Uterus (tissue), 4 donors: ENCODE data around the gene LTK. TPM values are rescaled to one million over a fixed set of nuclear protein-coding genes. Genes with fewer than 3 reads are reported as not detected.

Experiments used
- DNase-seq, 2 donors: peaks; one replicate each; pipeline ENCODE4 v3.0.0-alpha.2; 2019 to 2020
- H3K27ac ChIP-seq, 2 donors: fragments of 200-600 bp; sonication (generic); 1 replicate in 1 of 2; 2 replicates in 1 of 2; pipeline ENCODE4 v1.5.1; 2016 to 2018
- H3K27me3 ChIP-seq, 2 donors: fragments of 200-600 bp; sonication (generic); one replicate each; pipeline ENCODE4 v1.5.1; 2018 to 2019; ENCODE audit warnings: control low read depth in 1 of 2
- H3K36me3 ChIP-seq, 2 donors: fragments of 200-600 bp; sonication (generic); one replicate each; pipeline ENCODE4 v1.5.1; 2019; ENCODE audit warnings: control low read depth in 1 of 2
- H3K4me1 ChIP-seq, 2 donors: fragments of 200-600 bp; sonication (generic); one replicate each; pipeline ENCODE4 v1.5.1; 2018 to 2019; ENCODE audit warnings: control low read depth in 1 of 2
- H3K4me3 ChIP-seq, 2 donors: fragments of 200-600 bp; sonication (generic); 1 replicate in 1 of 2; 2 replicates in 1 of 2; pipeline ENCODE4 v1.5.1; 2018 to 2019; ENCODE audit warnings: mild to moderate bottlenecking in 1 of 2
- H3K9me3 ChIP-seq, 2 donors: fragments of 200-600 bp; sonication (generic); one replicate each; pipeline ENCODE4 v1.5.1; 2019; ENCODE audit warnings: control low read depth in 1 of 2
- POLR2A ChIP-seq, 2 donors: fragments of 450-650 bp; IDR thresholded peaks; one replicate each; pipeline ENCODE4 v1.6.1; 2016; ENCODE audit warnings: antibody characterized with exemption in 2 of 2, mild to moderate bottlenecking in 1 of 2, moderate library complexity in 1 of 2
- intact Hi-C: fragments of 100-400 bp; cut with DNase I; formaldehyde crosslinking; loops from one replicate; pipeline ENCODE4 v1.15.1; 2023; ENCODE audit warnings: low total_unique reads
- total RNA-seq, 4 donors: library from RNA; depleted of rRNA in 3 of 4; stranded (reverse); fragments of >200 nt in 3 of 4; gene quantifications; one replicate each; pipeline versions ENCODE4 v1.1.0 to v1.2.4, GENCODE V29; 2014 to 2023
- TF ChIP-seq, protein P1 (sequence below), 4 experiments: fragments of 200-600 bp in 2 of 4; fragments of 450-650 bp in 2 of 4; sonication (generic) in 2 of 4; IDR thresholded peaks; one replicate each; pipeline ENCODE4 v1.5.1; 2016 to 2019; ENCODE audit warnings: antibody characterized with exemption in 4 of 4, mild to moderate bottlenecking in 2 of 4, moderate library complexity in 1 of 4
- donor health status: DM: yes; HTN: yes; CAD: no.

The LTK gene
- total RNA-seq, 4 donors from 2014 or later = 0.24 to 0.55 TPM; not detected in 2

- peaks cover 0 to 17% of the 10 kb centered on the region in 2 donors for H3K27me3 ChIP-seq
- H3K4me3 ChIP-seq = peak overlapping the region; percentile 48 to 67
- no peaks in the 10 kb centered on the region for H3K36me3 ChIP-seq
- H3K9me3 ChIP-seq = no peaks in the 10 kb centered on the region
- DNase-seq = peak in 1 of 2 donors; percentile 23
- peaks cover 8 to 10% of the 10 kb centered on the region in 2 donors for H3K4me1 ChIP-seq
- TF ChIP-seq, protein P1, sequence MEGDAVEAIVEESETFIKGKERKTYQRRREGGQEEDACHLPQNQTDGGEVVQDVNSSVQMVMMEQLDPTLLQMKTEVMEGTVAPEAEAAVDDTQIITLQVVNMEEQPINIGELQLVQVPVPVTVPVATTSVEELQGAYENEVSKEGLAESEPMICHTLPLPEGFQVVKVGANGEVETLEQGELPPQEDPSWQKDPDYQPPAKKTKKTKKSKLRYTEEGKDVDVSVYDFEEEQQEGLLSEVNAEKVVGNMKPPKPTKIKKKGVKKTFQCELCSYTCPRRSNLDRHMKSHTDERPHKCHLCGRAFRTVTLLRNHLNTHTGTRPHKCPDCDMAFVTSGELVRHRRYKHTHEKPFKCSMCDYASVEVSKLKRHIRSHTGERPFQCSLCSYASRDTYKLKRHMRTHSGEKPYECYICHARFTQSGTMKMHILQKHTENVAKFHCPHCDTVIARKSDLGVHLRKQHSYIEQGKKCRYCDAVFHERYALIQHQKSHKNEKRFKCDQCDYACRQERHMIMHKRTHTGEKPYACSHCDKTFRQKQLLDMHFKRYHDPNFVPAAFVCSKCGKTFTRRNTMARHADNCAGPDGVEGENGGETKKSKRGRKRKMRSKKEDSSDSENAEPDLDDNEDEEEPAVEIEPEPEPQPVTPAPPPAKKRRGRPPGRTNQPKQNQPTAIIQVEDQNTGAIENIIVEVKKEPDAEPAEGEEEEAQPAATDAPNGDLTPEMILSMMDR (IDR thresholded peaks at IDR 0.05) = no peak
- intact Hi-C loops = no loop called here
- no peak overlapping the region for H3K27ac ChIP-seq
Measured at GRCh38 chr15:41494190-41494921, 19.3 kb downstream of the LTK start.

- Histone ChIP-seq H3K36me3 (no peaks in the 10 kb centered on the region), H3K4me3 (peak overlapping the region; percentile 48 to 67), H3K9me3 (no peaks in the 10 kb centered on the region), H3K27ac (no peak overlapping the region), H3K27me3 (peaks cover 0 to 17% of the 10 kb centered on the region in 2 donors), H3K4me1 (peaks cover 8 to 10% of the 10 kb centered on the region in 2 donors)
- TF ChIP-seq, protein P1 (IDR thresholded peaks at IDR 0.05) = no peak
- no peak for TF ChIP-seq POLR2A (IDR thresholded peaks at IDR 0.05)
- DNase-seq = no peak
- intact Hi-C loops = no loop called here
Measured at GRCh38 chr15:41493902-41494189, 19.8 kb downstream of the LTK start.

DNA sequence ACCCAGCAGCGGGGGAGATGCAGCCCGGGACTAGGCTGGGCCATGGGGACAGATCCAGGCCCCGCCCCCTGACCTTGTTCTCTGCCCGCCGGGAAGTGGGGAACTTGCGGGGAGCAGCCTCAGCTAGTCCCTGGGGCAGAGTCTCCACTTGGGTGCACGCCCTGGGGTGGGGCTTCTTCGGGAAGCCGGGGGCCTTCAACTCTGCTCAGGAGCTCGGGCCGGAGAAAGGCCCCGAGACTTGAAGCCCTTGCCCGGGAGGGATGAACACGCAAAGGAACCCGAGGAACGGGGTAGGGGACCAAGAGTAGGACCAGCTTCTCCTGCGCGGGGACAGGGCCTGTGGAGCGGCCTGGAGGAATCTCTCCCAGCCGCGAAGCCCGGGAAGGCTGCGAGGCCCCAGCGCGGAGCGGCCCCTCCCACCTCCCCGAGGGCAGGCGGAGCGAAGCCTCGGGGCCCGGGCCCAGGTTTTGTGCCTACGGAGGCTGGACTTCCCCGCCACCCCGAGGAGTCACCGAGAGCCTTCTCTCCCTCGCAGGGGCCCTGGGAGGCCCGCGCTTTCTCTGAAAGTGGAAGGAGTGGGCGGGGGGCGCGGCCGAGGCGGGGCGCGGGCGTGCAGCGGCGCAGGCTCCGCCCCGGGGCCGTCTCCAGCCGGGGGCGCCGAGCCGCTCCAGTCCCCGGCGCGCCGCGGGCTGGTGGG lies 20.3 kb downstream of the LTK start, which contains the start of gene ITPKA:
ITPKA (plus strand) TSS at position 670 of the 697 bp plus-strand sequence. CDS start 54 bp downstream, outside the sequence.
- DNase-seq = peak; percentile 45 to 65
- intact Hi-C loops = no loop called here
- TF ChIP-seq, protein P1 (IDR thresholded peaks at IDR 0.05) = no peak
- TF ChIP-seq POLR2A (IDR thresholded peaks at IDR 0.05) = no peak
- Histone ChIP-seq H3K4me1 (peaks cover 8 to 10% of the 10 kb centered on the region in 2 donors), H3K9me3 (no peaks in the 10 kb centered on the region), H3K36me3 (no peaks in the 10 kb centered on the region), H3K4me3 (peak within 1 kb of the TSS; percentile 48 to 67), H3K27me3 (peaks cover 0 to 17% of the 10 kb centered on the region in 2 donors), H3K27ac (peak within 1 kb of the TSS; percentile 29 to 46)

DNA sequence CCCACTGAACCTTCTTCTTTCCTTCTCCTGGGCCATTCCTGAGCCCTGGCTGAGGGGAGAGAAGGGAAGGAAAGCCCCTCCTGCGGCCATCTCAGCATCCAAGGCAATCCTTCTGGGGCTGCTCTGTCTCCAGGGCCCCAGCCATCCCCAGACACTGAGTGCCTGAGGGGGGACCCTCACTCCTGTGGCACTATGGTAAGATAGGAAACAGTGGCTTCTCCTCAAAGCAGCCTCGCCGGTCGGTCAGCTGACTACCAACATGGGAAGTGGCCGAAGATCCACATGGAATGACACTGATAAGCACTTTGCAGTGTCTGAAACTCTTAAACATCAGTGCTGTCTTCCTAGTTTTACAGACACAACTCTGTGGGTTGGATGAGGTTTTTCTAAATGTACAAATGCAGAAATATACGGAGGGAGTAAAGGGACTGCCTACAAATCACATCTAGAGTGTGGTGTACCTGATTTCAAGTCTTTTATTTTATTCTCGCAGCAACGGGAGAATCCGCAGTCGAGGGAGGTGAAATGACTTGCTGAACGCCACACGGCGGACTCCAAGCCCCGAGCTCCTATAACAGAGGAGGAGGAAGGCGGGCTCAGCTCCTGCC lies 20.9 kb downstream of the LTK start:
- intact Hi-C loops = no loop called here
- Histone ChIP-seq H3K36me3 (no peaks in the 10 kb centered on the region), H3K9me3 (no peaks in the 10 kb centered on the region), H3K27ac (peak overlapping the region in 1 of 2 donors; percentile 46), H3K4me3 (peak overlapping the region; percentile 48 to 67), H3K4me1 (peaks cover 8 to 10% of the 10 kb centered on the region in 2 donors), H3K27me3 (peaks cover 0 to 17% of the 10 kb centered on the region in 2 donors)
- DNase-seq = no peak
- TF ChIP-seq, protein P1 (IDR thresholded peaks at IDR 0.05) = no peak
- TF ChIP-seq POLR2A (IDR thresholded peaks at IDR 0.05) = no peak

DNA sequence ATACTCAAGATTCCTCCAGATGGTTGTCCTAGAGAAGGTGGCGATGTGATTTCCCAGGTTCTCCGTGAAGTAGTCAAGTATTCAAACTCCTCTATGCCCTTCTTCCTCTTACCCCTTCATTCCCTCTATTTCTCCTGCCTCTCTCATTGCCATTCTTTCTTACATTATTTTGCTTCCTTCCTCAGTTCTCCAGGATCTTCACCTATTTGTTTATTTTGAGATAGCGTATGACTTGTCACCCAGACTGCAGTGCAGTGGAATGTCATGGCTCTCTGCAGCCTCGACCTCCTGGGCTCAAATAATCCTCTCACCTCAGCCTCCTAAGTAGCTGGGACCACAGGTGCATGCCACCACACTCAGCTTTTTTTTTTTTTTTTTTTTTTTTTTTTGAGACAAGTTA lies 21.7 kb downstream of the LTK start:
- Histone ChIP-seq H3K27ac (no peak overlapping the region), H3K4me3 (no peak overlapping the region)

More for the DNA sequence above, 21.7 kb downstream of the LTK start:
- Histone ChIP-seq H3K36me3 (no peaks in the 10 kb centered on the region), H3K27me3 (peaks cover 0 to 17% of the 10 kb centered on the region in 2 donors), H3K9me3 (no peaks in the 10 kb centered on the region), H3K4me1 (peaks cover 8 to 10% of the 10 kb centered on the region in 2 donors)
- intact Hi-C loops = no loop called here
- TF ChIP-seq, protein P1 (IDR thresholded peaks at IDR 0.05) = no peak
- no peak for TF ChIP-seq POLR2A (IDR thresholded peaks at IDR 0.05)
- DNase-seq = no peak
